ENCODE data around the gene ACTR1A. TPM values are rescaled to one million over a fixed set of nuclear protein-coding genes. Genes with fewer than 3 reads are reported as not detected.

ACTR1A gene
- total RNA-seq, 1 experiment from 2014 or later, result 82.1 TPM

DNA sequence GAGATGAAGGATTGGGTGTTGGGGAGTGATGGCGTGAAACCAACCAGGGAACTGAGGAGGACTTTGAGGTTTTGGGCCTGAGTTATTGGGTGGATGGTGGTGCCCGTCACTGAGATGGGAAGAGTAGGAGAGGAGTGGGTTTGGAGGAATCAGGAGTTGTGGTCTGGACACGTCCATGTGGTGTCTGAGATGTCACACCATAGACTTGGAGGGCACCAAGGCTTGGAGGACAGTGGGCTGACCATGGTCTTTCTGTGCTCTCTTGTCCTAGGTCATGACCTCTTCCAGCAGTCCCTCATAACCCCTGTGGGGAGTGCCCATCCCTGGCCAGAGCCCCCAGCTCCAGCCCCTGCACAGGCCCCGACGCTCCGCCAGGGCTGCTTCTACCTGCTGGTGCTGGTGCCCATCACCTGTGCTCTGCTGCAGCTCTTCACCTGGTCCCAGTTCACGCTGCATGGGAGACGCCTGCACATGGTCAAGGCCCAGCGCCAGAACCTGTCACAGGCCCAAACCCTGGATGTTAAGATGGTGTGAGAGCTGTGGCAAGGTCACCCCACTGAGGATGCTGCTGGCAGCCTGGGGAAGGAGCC is 27.0 kb downstream of the ACTR1A start:
- no peak overlapping the region for H4K91ac ChIP-seq (ENCODE audit: insufficient read length, low read depth, low read length)
- no peak overlapping the region for H2BK15ac ChIP-seq (ENCODE audit: low read depth, low read length)
- H3K56ac ChIP-seq (ENCODE audit: insufficient read length, low read depth, low read length), result no peak overlapping the region
- no peak overlapping the region for H3K27ac ChIP-seq (ENCODE audit: insufficient read length, low read depth, low read length)
- no peaks in the 10 kb centered on the region for H3K9me3 ChIP-seq (ENCODE audit: control insufficient read depth, low read depth, low read length)
- no peak overlapping the region for H4K8ac ChIP-seq (replicated peaks; ENCODE audit: insufficient read length, low read depth, low read length)
- no peak overlapping the region for H3K14ac ChIP-seq (ENCODE audit: insufficient read depth, low read length)
- no peak overlapping the region for H3T11ph ChIP-seq (ENCODE audit: low read length)
- no peaks in the 10 kb centered on the region for H3K23me2 ChIP-seq (ENCODE audit: insufficient read length, low read depth, low read length, poor library complexity, severe bottlenecking)
- no peak overlapping the region for H3K18ac ChIP-seq (ENCODE audit: insufficient read length, low read depth, low read length)
- WGBS (ENCODE audit: extremely low coverage, insufficient read length, low lambda C conversion rate), result no CpG with 5 or more reads among the region's 9 CpGs
- H3K4me2 ChIP-seq (ENCODE audit: insufficient read depth, insufficient read length, low read length), result no peak overlapping the region
- no peak overlapping the region for H2AFZ ChIP-seq (ENCODE audit: low read length)
- no peak overlapping the region for H3K9ac ChIP-seq (ENCODE audit: extremely low read depth, insufficient read length, low read length)
- no peaks in the 10 kb centered on the region for H4K20me1 ChIP-seq (ENCODE audit: control insufficient read depth, insufficient read depth, insufficient read length)
- H3K79me1 ChIP-seq (ENCODE audit: insufficient read depth, low read depth, low read length, poor library complexity, severe bottlenecking), result no peaks in the 10 kb centered on the region
- no peak overlapping the region for H2AK5ac ChIP-seq (ENCODE audit: insufficient read length, low read length)
- no peak overlapping the region for H3K4me3 Mint-ChIP-seq
- H3K27me3 Mint-ChIP-seq (ENCODE audit: low read depth), result no peaks in the 10 kb centered on the region; the same call in none of the 2 replicates
- no peak overlapping the region for H2BK12ac ChIP-seq (ENCODE audit: insufficient read length, low read depth, low read length)
- no peaks in the 10 kb centered on the region for H3K4me1 ChIP-seq (ENCODE audit: insufficient read depth, low read length)
- peaks cover 11 to 31% (median 29%) of the 10 kb centered on the region in 3 experiments; a peak in 6 of 7 replicates for H3K36me3 Mint-ChIP-seq (ENCODE audit: insufficient read depth in 1 of 3, low read depth in 3 of 3)
- H3K4ac ChIP-seq (ENCODE audit: low read depth, low read length), result no peak overlapping the region
- DNase-seq, result no peak
- H3K9me3 Mint-ChIP-seq, result no peaks in the 10 kb centered on the region
- no peak overlapping the region for H2BK5ac ChIP-seq (ENCODE audit: insufficient read length, low read length)
- peak overlapping the region in 1 of 3 experiments; percentile 70; a peak in 2 of 7 replicates for H3K27ac Mint-ChIP-seq
- no peak overlapping the region for H3K23ac ChIP-seq (ENCODE audit: insufficient read length, low read depth, low read length)
- no peak overlapping the region for H2BK120ac ChIP-seq (ENCODE audit: low read depth, low read length, poor library complexity, severe bottlenecking)
- TF ChIP-seq, protein P1, sequence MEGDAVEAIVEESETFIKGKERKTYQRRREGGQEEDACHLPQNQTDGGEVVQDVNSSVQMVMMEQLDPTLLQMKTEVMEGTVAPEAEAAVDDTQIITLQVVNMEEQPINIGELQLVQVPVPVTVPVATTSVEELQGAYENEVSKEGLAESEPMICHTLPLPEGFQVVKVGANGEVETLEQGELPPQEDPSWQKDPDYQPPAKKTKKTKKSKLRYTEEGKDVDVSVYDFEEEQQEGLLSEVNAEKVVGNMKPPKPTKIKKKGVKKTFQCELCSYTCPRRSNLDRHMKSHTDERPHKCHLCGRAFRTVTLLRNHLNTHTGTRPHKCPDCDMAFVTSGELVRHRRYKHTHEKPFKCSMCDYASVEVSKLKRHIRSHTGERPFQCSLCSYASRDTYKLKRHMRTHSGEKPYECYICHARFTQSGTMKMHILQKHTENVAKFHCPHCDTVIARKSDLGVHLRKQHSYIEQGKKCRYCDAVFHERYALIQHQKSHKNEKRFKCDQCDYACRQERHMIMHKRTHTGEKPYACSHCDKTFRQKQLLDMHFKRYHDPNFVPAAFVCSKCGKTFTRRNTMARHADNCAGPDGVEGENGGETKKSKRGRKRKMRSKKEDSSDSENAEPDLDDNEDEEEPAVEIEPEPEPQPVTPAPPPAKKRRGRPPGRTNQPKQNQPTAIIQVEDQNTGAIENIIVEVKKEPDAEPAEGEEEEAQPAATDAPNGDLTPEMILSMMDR (conservative IDR thresholded peaks at IDR 0.05), result no peak
- no peaks in the 10 kb centered on the region for H3K4me1 Mint-ChIP-seq
- H2BK20ac ChIP-seq (ENCODE audit: low read depth, low read length, poor library complexity, severe bottlenecking), result no peak overlapping the region
- H3K27me3 ChIP-seq (ENCODE audit: insufficient read depth, low read length), result no peaks in the 10 kb centered on the region
- H4K5ac ChIP-seq (ENCODE audit: insufficient read length, low read depth, low read length), result no peak overlapping the region
- no peaks in the 10 kb centered on the region for H3K79me2 ChIP-seq (ENCODE audit: insufficient read depth, low read length)

Data from H9 (cell line).